SK-N-SH (cell line): ENCODE measurements around the gene MAMLD1. TPM values are rescaled to one million over a fixed set of nuclear protein-coding genes. Genes with fewer than 3 reads are reported as not detected.

Experiments
- CTCF ChIA-PET: fragments of 300-600, 350-600 bp; formaldehyde crosslinking; extraction: SDS; loops from one replicate; lab custom pipeline; 2021; lab: Yijun Ruan, JAX
- POLR2A ChIA-PET: fragments of 350-600 bp; sonication (Branson Sonifier 250); formaldehyde crosslinking; extraction: SDS; loops from one replicate; lab custom pipeline; 2020; ENCODE audit warnings: antibody characterized with exemption, inconsistent platforms; lab: Yijun Ruan, JAX
- DNase-seq: peaks from one replicate; pipeline ENCODE4 v3.0.0; 2012
- H2AFZ ChIP-seq: fragments of 200-600 bp; sonication (generic); 2 replicates; pipeline ENCODE4 v1.8.1; 2016; ENCODE audit warnings: antibody characterized with exemption, mild to moderate bottlenecking, low read depth
- H3F3A ChIP-seq: fragments of 200-600 bp; sonication (generic); replicated peaks from 2 replicates; pipeline ENCODE3; 2016; ENCODE audit warnings: antibody characterized with exemption, mild to moderate bottlenecking; ENCODE audit not compliant: insufficient read depth
- H3K27ac ChIP-seq, 2 experiments: fragments of 200-500 bp in 1 of 2; fragments of 200-600 bp in 1 of 2; sonication (Bioruptor generic) in 1 of 2; sonication (generic), shearing (Covaris generic) in 1 of 2; 2 replicates each; pipeline versions ENCODE4 v1.5.1 to v1.6.1; 2014 to 2016; ENCODE audit warnings: low read depth in 2 of 2, inconsistent platforms in 1 of 2, low read length in 1 of 2, mild to moderate bottlenecking in 1 of 2, mixed read lengths in 1 of 2
- H3K27me3 ChIP-seq: fragments of 200-600 bp; sonication (generic), shearing (Covaris generic); 2 replicates; pipeline ENCODE4 v1.6.1; 2016; ENCODE audit warnings: mixed run types; ENCODE audit not compliant: insufficient read depth
- H3K36me3 ChIP-seq, 2 experiments: fragments of 200-500 bp in 1 of 2; fragments of 200-600 bp in 1 of 2; sonication (Bioruptor generic) in 1 of 2; sonication (generic) in 1 of 2; replicated peaks in 1 of 2; 2 replicates each; pipeline versions ENCODE3 to v1.5.1; 2014 to 2016; ENCODE audit warnings: low read length in 1 of 2, mild to moderate bottlenecking in 1 of 2; ENCODE audit not compliant: insufficient read depth in 2 of 2, control insufficient read depth in 1 of 2
- H3K4me1 ChIP-seq, 2 experiments: fragments of 200-500 bp in 1 of 2; fragments of 200-600 bp in 1 of 2; sonication (Bioruptor generic) in 1 of 2; sonication (generic), shearing (Covaris generic) in 1 of 2; 2 replicates each; pipeline versions ENCODE4 v1.5.1 to v1.6.1; 2014 to 2016; ENCODE audit warnings: low read depth in 1 of 2, low read length in 1 of 2, mixed run types in 1 of 2; ENCODE audit not compliant: insufficient read depth in 2 of 2, control insufficient read depth in 1 of 2
- H3K4me2 ChIP-seq: fragments of 200-600 bp; sonication (generic), shearing (Covaris generic); 2 replicates; pipeline ENCODE4 v1.6.1; 2017; ENCODE audit warnings: mixed run types
- H3K4me3 ChIP-seq, 2 experiments: fragments of 200-500 bp in 1 of 2; fragments of 200-600 bp in 1 of 2; sonication (Bioruptor generic) in 1 of 2; sonication (generic), shearing (Covaris generic) in 1 of 2; 2 replicates each; pipeline versions ENCODE4 v1.5.1 to v1.8.1; 2014 to 2016; ENCODE audit warnings: low read depth in 2 of 2, inconsistent platforms in 1 of 2, low read length in 1 of 2, mild to moderate bottlenecking in 1 of 2, mixed read lengths in 1 of 2, moderate library complexity in 1 of 2
- H3K79me2 ChIP-seq: fragments of 200-600 bp; sonication (generic); 2 replicates; pipeline ENCODE4 v1.8.1; 2017; ENCODE audit warnings: mild to moderate bottlenecking; ENCODE audit not compliant: insufficient read depth
- H3K9ac ChIP-seq: fragments of 200-600 bp; sonication (generic); 2 replicates; pipeline ENCODE4 v1.6.1; 2017; ENCODE audit warnings: mixed run types
- H3K9me2 ChIP-seq: fragments of 200-600 bp; sonication (generic); 2 replicates; pipeline ENCODE4 v1.6.1; 2017; ENCODE audit warnings: mixed run types
- H3K9me3 ChIP-seq: fragments of 200-600 bp; sonication (generic); 2 replicates; pipeline ENCODE4 v1.6.1; 2017; ENCODE audit warnings: mixed run types, mild to moderate bottlenecking, moderate library complexity
- H4K20me1 ChIP-seq: fragments of 200-600 bp; sonication (generic); 2 replicates; pipeline ENCODE4 v1.6.1; 2017; ENCODE audit warnings: mild to moderate bottlenecking, mixed run types; ENCODE audit not compliant: insufficient read depth
- ELF1 ChIP-seq: IDR thresholded peaks from 2 replicates; pipeline ENCODE4 v1.4.0; 2012
- EP300 ChIP-seq, 2 experiments: IDR thresholded peaks; 2 replicates each; pipeline versions ENCODE4 v1.4.0 to v1.6.1; 2012; ENCODE audit warnings: borderline replicate concordance in 1 of 2, low read depth in 1 of 2, low read length in 1 of 2
- FOSL2 ChIP-seq: IDR thresholded peaks from 2 replicates; pipeline ENCODE4 v1.4.0; 2012; ENCODE audit warnings: low read depth, mild to moderate bottlenecking, moderate library complexity, borderline replicate concordance
- GABPA ChIP-seq: IDR thresholded peaks from 2 replicates; pipeline ENCODE4 v1.4.0; 2012; ENCODE audit warnings: low read depth, mild to moderate bottlenecking
- GATA2 ChIP-seq: sonication (generic); formaldehyde crosslinking; IDR thresholded peaks from 2 replicates; pipeline ENCODE4 v1.5.0; 2020; ENCODE audit warnings: mild to moderate bottlenecking, missing genetic modification reagents
- JUND ChIP-seq: IDR thresholded peaks from 2 replicates; pipeline ENCODE4 v1.4.0; 2012
- NRF1 ChIP-seq: IDR thresholded peaks from 2 replicates; pipeline ENCODE4 v1.6.1; 2012; ENCODE audit warnings: low read depth, mild to moderate bottlenecking, low read length
- PBX3 ChIP-seq: IDR thresholded peaks from 2 replicates; pipeline ENCODE4; 2012
- RAD21 ChIP-seq: IDR thresholded peaks from 2 replicates; pipeline ENCODE4 v1.6.1; 2012; ENCODE audit warnings: mild to moderate bottlenecking, low read length
- RCOR1 ChIP-seq: fragments of 150-350 bp; IDR thresholded peaks from 2 replicates; pipeline ENCODE4 v1.6.1; 2017; ENCODE audit warnings: antibody characterized with exemption, low read length
- REST ChIP-seq: IDR thresholded peaks from 2 replicates; pipeline ENCODE4 v1.6.1; 2012; ENCODE audit warnings: mild to moderate bottlenecking, low read depth, low read length, moderate library complexity
- RFX5 ChIP-seq: IDR thresholded peaks from 2 replicates; pipeline ENCODE4 v1.6.1; 2012; ENCODE audit warnings: mild to moderate bottlenecking, improper control_type of control experiment, low read length
- USF1 ChIP-seq: IDR thresholded peaks from 2 replicates; pipeline ENCODE4 v1.4.0; 2012; ENCODE audit warnings: low read depth, borderline replicate concordance
- YY1 ChIP-seq: IDR thresholded peaks from 2 replicates; pipeline ENCODE4 v1.4.0; 2012; ENCODE audit warnings: low read depth, mild to moderate bottlenecking
- ZBTB33 ChIP-seq: IDR thresholded peaks from 2 replicates; pipeline ENCODE4 v1.4.0; 2012; ENCODE audit warnings: low read depth, borderline replicate concordance
- WGBS: methylation state at CpG from one replicate; pipeline ENCODE4 v1.1.6; 2017; ENCODE audit warnings: low lambda C conversion rate; 5-methylcytosine and 5-hydroxymethylcytosine counted together
- polyA plus RNA-seq, 3 experiments: library from polyadenylated mRNA; depleted of rRNA; stranded (reverse); fragments of >200 nt; gene quantifications; 2 replicates each; pipeline ENCODE4 v1.2.3, GENCODE V29; 2012

The MAMLD1 gene
- polyA plus RNA-seq, 1 of the 3 experiments (the other 2 are of a cell fraction), result 4.4 TPM

GRCh38 chrX:150507251-150507856 is 144.2 kb downstream of the MAMLD1 start:
- Histone ChIP-seq H2AFZ (no peak overlapping the region), H3K27ac (no peak overlapping the region), H3K9me2 (no peaks in the 10 kb centered on the region), H3K27me3 (no peaks in the 10 kb centered on the region; the same call in 1 of the 2 replicates), H3K9me3 (no peaks in the 10 kb centered on the region), H3K4me2 (no peak overlapping the region), H3F3A (no peaks in the 10 kb centered on the region), H3K79me2 (no peaks in the 10 kb centered on the region), H3K9ac (no peak overlapping the region), H3K4me1 (peaks cover 0 to 13% of the 10 kb centered on the region in 2 experiments; a peak in 1 of 4 replicates), H3K4me3 (no peak overlapping the region), H4K20me1 (no peaks in the 10 kb centered on the region), H3K36me3 (peaks cover 0 to 3% of the 10 kb centered on the region in 2 experiments)
- DNase-seq, result no peak
- POLR2A ChIA-PET, result no interaction called here
- 60% methylated on average over 13 of the region's 19 CpGs for WGBS
- CTCF ChIA-PET, result no interaction called here
- no peak for TF ChIP-seq PBX3

- TF ChIP-seq ZBTB33 (no peak), JUND (no peak), RAD21 (no peak), NRF1 (no peak), RCOR1 (no peak), ELF1 (no peak), REST (no peak), GATA2 (no peak), GABPA (no peak), RFX5 (no peak), USF1 (no peak), YY1 (no peak), EP300 (IDR thresholded peaks at IDR 0.05; ENCODE audit: borderline replicate concordance in 1 of 2, low read depth in 1 of 2, low read length in 1 of 2) (no peak), FOSL2 (no peak)
- TF ChIP-seq, all 33 proteins: peak for 0
- no peaks in the 10 kb centered on the region for H3K9me2 ChIP-seq
- no peaks in the 10 kb centered on the region for H3F3A ChIP-seq
- no peaks in the 10 kb centered on the region for H3K79me2 ChIP-seq
- whole genome bisulfite sequencing, result 47% methylated on average over 5 of the region's 5 CpGs
- H3K27ac ChIP-seq, result no peak overlapping the region
- H3K4me2 ChIP-seq, result no peak overlapping the region
- H3K9ac ChIP-seq, result no peak overlapping the region
- ChIA-PET CTCF (no interaction called here), POLR2A (no interaction called here)
- no peak overlapping the region for H3K4me3 ChIP-seq
- no peak overlapping the region for H2AFZ ChIP-seq
- H3K36me3 ChIP-seq, result peaks cover 0 to 3% of the 10 kb centered on the region in 2 experiments
- H3K9me3 ChIP-seq, result no peaks in the 10 kb centered on the region
- H4K20me1 ChIP-seq, result no peaks in the 10 kb centered on the region
- no peaks in the 10 kb centered on the region; the same call in 1 of the 2 replicates for H3K27me3 ChIP-seq
- DNase-seq, result no peak
- peaks cover 0 to 13% of the 10 kb centered on the region in 2 experiments; a peak in 1 of 4 replicates for H3K4me1 ChIP-seq
Measured at GRCh38 chrX:150508018-150508417, 144.9 kb downstream of the MAMLD1 start.
